Measurements from ENCODE around the gene SLC39A11. TPM values are rescaled to one million over a fixed set of nuclear protein-coding genes. Genes with fewer than 3 reads are reported as not detected.

SLC39A11 gene
- total RNA-seq, 2 experiments from 2014 or later = 25.6 to 51.5 TPM

- intact Hi-C loops (cut with micrococcal nuclease; ENCODE audit: unreplicated experiment) = no loop called here
Observed at GRCh38 chr17:72942579-72942978, 149.9 kb downstream of the SLC39A11 start.

GRCh38 chr17:72940496-72940895 lies 152.0 kb downstream of the SLC39A11 start:
- BruUV-seq (replicated peaks) = no TSS peak
- H2AFZ ChIP-seq (ENCODE audit: low read length) = no peak overlapping the region
- no peak for DNase-seq (ENCODE audit: low spot score)
- H3K4me2 ChIP-seq (ENCODE audit: low read length) = no peak overlapping the region
- H3K36me3 ChIP-seq (ENCODE audit: insufficient read depth, low read length) = no peaks in the 10 kb centered on the region; the same call in 1 of the 2 replicates
- H4K20me1 ChIP-seq (ENCODE audit: insufficient read depth, low read length) = no peaks in the 10 kb centered on the region
- TF ChIP-seq CTCF (conservative IDR thresholded peaks at IDR 0.05; ENCODE audit: low read length) = no peak
- TF ChIP-seq EZH2phosphoT487 (IDR thresholded peaks at IDR 0.05; ENCODE audit: borderline replicate concordance, low read depth, low read length) = no peak
- H3K4me3 ChIP-seq (ENCODE audit: low read depth, low read length, poor library complexity, severe bottlenecking) = no peak overlapping the region
- H3K79me2 ChIP-seq (ENCODE audit: insufficient read depth, low read depth, low read length) = no peaks in the 10 kb centered on the region
- no peaks in the 10 kb centered on the region for H3K9me2 ChIP-seq (ENCODE audit: insufficient read depth, low read length)
- POLR2A ChIA-PET = no interaction called here
- intact Hi-C loops (cut with micrococcal nuclease; ENCODE audit: unreplicated experiment) = no loop called here
- CTCF ChIA-PET (ENCODE audit: unreplicated experiment) = no interaction called here
- H3K4me1 ChIP-seq (ENCODE audit: insufficient read depth, low read length, poor library complexity, severe bottlenecking) = no peaks in the 10 kb centered on the region
- no peak overlapping the region for H3K27ac ChIP-seq (ENCODE audit: low read depth, low read length, poor library complexity, severe bottlenecking)
- no peaks in the 10 kb centered on the region for H3K9me3 ChIP-seq (ENCODE audit: low read length)

More at GRCh38 chr17:72942579-72942978, 149.9 kb downstream of the SLC39A11 start:
- DNase-seq (ENCODE audit: low spot score) = no peak
- no peaks in the 10 kb centered on the region for H3K9me2 ChIP-seq (ENCODE audit: insufficient read depth, low read length)
- no peak for TF ChIP-seq EZH2phosphoT487 (IDR thresholded peaks at IDR 0.05; ENCODE audit: borderline replicate concordance, low read depth, low read length)
- TF ChIP-seq CTCF (conservative IDR thresholded peaks at IDR 0.05; ENCODE audit: low read length) = no peak
- ChIA-PET POLR2A (interaction anchor here (0.5 kb wide), 1 partner anchor 38 kb away, joined by 5 read pairs; no protein-coding TSS in a partner anchor), CTCF (ENCODE audit: unreplicated experiment) (interaction anchor here (0.5 kb wide), 1 partner anchor 219 kb away, joined by 6 read pairs; no protein-coding TSS in a partner anchor)
- H4K20me1 ChIP-seq (ENCODE audit: insufficient read depth, low read length) = no peaks in the 10 kb centered on the region
- H3K79me2 ChIP-seq (ENCODE audit: insufficient read depth, low read depth, low read length) = no peaks in the 10 kb centered on the region
- no peaks in the 10 kb centered on the region for H3K9me3 ChIP-seq (ENCODE audit: low read length)
- H3K4me3 ChIP-seq (ENCODE audit: low read depth, low read length, poor library complexity, severe bottlenecking) = no peak overlapping the region
- no peaks in the 10 kb centered on the region for H3K4me1 ChIP-seq (ENCODE audit: insufficient read depth, low read length, poor library complexity, severe bottlenecking)
- H3K4me2 ChIP-seq (ENCODE audit: low read length) = no peak overlapping the region
- no peak overlapping the region for H3K27ac ChIP-seq (ENCODE audit: low read depth, low read length, poor library complexity, severe bottlenecking)
- H3K36me3 ChIP-seq (ENCODE audit: insufficient read depth, low read length) = no peaks in the 10 kb centered on the region; the same call in 1 of the 2 replicates
- BruUV-seq (replicated peaks) = no TSS peak
- H2AFZ ChIP-seq (ENCODE audit: low read length) = no peak overlapping the region

DNA sequence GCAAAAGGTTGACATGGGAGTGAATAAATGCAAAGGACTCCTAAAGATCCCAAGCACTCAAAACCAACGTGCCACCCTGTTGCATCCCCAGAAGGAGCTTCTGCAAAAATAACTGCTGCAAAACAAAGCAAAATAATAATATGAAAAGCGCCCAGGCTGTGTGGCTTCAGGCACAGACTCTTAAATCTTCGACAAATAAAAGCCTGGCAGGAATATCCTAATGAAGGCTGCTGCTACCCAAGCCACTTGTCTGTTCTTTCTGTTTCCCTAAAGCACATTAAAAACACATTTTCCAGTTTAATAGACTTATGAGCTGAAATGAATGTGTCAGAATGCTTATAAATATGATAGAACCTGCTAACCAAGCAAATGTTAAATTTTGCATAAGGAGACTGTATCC lies 154.0 kb downstream of the SLC39A11 start:
- no TSS peak for BruUV-seq (replicated peaks)
- no peaks in the 10 kb centered on the region for H3K79me2 ChIP-seq (ENCODE audit: insufficient read depth, low read depth, low read length)
- H2AFZ ChIP-seq (ENCODE audit: low read length) = no peak overlapping the region
- no peaks in the 10 kb centered on the region for H3K9me3 ChIP-seq (ENCODE audit: low read length)
- intact Hi-C loops (cut with micrococcal nuclease; ENCODE audit: unreplicated experiment) = no loop called here
- no peaks in the 10 kb centered on the region for H3K9me2 ChIP-seq (ENCODE audit: insufficient read depth, low read length)
- no peaks in the 10 kb centered on the region for H4K20me1 ChIP-seq (ENCODE audit: insufficient read depth, low read length)
- TF ChIP-seq CTCF (conservative IDR thresholded peaks at IDR 0.05; ENCODE audit: low read length) (no peak), EZH2phosphoT487 (IDR thresholded peaks at IDR 0.05; ENCODE audit: borderline replicate concordance, low read depth, low read length) (no peak)
- no peak overlapping the region for H3K4me2 ChIP-seq (ENCODE audit: low read length)
- no peak overlapping the region for H3K4me3 ChIP-seq (ENCODE audit: low read depth, low read length, poor library complexity, severe bottlenecking)
- ChIA-PET POLR2A (interaction anchor here (0.6 to 1.3 kb wide), 2 partner anchors 16 to 195 kb away, joined by 4 read pairs; no protein-coding TSS in a partner anchor), CTCF (ENCODE audit: unreplicated experiment) (no interaction called here)
- H3K27ac ChIP-seq (ENCODE audit: low read depth, low read length, poor library complexity, severe bottlenecking) = no peak overlapping the region
- no peaks in the 10 kb centered on the region for H3K36me3 ChIP-seq (ENCODE audit: insufficient read depth, low read length)
- H3K4me1 ChIP-seq (ENCODE audit: insufficient read depth, low read length, poor library complexity, severe bottlenecking) = no peaks in the 10 kb centered on the region
- DNase-seq (ENCODE audit: low spot score) = no peak

Data from OCI-LY7 (cell line).